A673 (cell line): ENCODE measurements around the gene MED23. TPM values are rescaled to one million over a fixed set of nuclear protein-coding genes. Genes with fewer than 3 reads are reported as not detected.

Experiments used
- BruUV-seq: library from RNA; stranded (reverse); fragments of 400-500 nt; replicated peaks from 2 replicates; lab custom pipeline; 2021; lab: Mats Ljungman, UMichigan
- CTCF ChIA-PET: fragments of 300-600 bp; sonication (Branson Sonifier 250); formaldehyde crosslinking; loops from one replicate; lab custom pipeline; 2022; ENCODE audit warnings: antibody characterized with exemption; lab: Charles Lee
- POLR2A ChIA-PET: fragments of 300-600 bp; sonication (Branson Sonifier 250); formaldehyde crosslinking; loops from one replicate; lab custom pipeline; 2022; ENCODE audit warnings: antibody characterized with exemption; ENCODE audit not compliant: low non-redundant PET; lab: Charles Lee
- DNase-seq: peaks from one replicate; pipeline ENCODE4 v3.0.0-alpha.2; 2015; ENCODE audit warnings: low spot score
- H3K27ac ChIP-seq: fragments of 200-600 bp; sonication (generic); 2 replicates; pipeline ENCODE4 v1.5.1; 2016; ENCODE audit warnings: mixed run types, low read depth, mild to moderate bottlenecking, mixed read lengths, antibody characterized with exemption, low read length; ENCODE audit not compliant: poor library complexity, severe bottlenecking
- H3K27me3 ChIP-seq: fragments of 200-600 bp; sonication (generic); replicated peaks from 2 replicates; pipeline ENCODE4 v1.6.1; 2017; ENCODE audit warnings: mixed run types, low read depth, mild to moderate bottlenecking, mixed read lengths, antibody characterized with exemption, low read length; ENCODE audit not compliant: insufficient read depth, poor library complexity
- H3K36me3 ChIP-seq: fragments of 200-600 bp; sonication (generic); 2 replicates; pipeline ENCODE4 v1.6.1; 2016; ENCODE audit warnings: mixed run types, mild to moderate bottlenecking, mixed read lengths, antibody characterized with exemption, low read length; ENCODE audit not compliant: insufficient read depth, poor library complexity, severe bottlenecking
- H3K4me1 ChIP-seq: fragments of 200-600 bp; sonication (generic); 2 replicates; pipeline ENCODE4 v1.6.1; 2017; ENCODE audit warnings: mixed run types, mild to moderate bottlenecking, mixed read lengths, antibody characterized with exemption, low read length; ENCODE audit not compliant: insufficient read depth, poor library complexity, severe bottlenecking
- H3K4me3 ChIP-seq: fragments of 200-600 bp; sonication (generic); 2 replicates; pipeline ENCODE4 v1.5.1; 2016; ENCODE audit warnings: low read depth, mixed run types, mild to moderate bottlenecking, mixed read lengths, low read length; ENCODE audit not compliant: poor library complexity, severe bottlenecking
- H3K9me3 ChIP-seq: fragments of 200-600 bp; sonication (generic); 2 replicates; pipeline ENCODE4 v1.6.1; 2016; ENCODE audit warnings: mixed run types, low read depth, mild to moderate bottlenecking, mixed read lengths, antibody characterized with exemption, low read length; ENCODE audit not compliant: poor library complexity, severe bottlenecking
- EZH2 ChIP-seq: fragments of 200-600 bp; sonication (generic); IDR thresholded peaks from 2 replicates; pipeline ENCODE4 v1.6.1; 2017; ENCODE audit warnings: borderline replicate concordance, low read depth, mild to moderate bottlenecking, mixed read lengths, antibody characterized with exemption, low read length; ENCODE audit not compliant: poor library complexity, severe bottlenecking
- intact Hi-C: fragments of 100-400 bp; cut with micrococcal nuclease; formaldehyde crosslinking; loops from one replicate; pipeline ENCODE4 v1.10.0; 2022; ENCODE audit not compliant: unreplicated experiment
- total RNA-seq: library from RNA; stranded (reverse); gene quantifications from 2 replicates; pipeline ENCODE4 v1.2.3, GENCODE V29; 2021
- TF ChIP-seq, protein P1 (sequence below): fragments of 300-800, 200-600 bp; sonication (generic); conservative IDR thresholded peaks from 2 replicates; pipeline ENCODE4 v1.5.1; 2017; ENCODE audit warnings: low read depth, mild to moderate bottlenecking, antibody characterized with exemption, low read length, moderate library complexity, mixed read lengths

The MED23 gene
- total RNA-seq, 1 experiment from 2014 or later: 32.3 TPM

DNA sequence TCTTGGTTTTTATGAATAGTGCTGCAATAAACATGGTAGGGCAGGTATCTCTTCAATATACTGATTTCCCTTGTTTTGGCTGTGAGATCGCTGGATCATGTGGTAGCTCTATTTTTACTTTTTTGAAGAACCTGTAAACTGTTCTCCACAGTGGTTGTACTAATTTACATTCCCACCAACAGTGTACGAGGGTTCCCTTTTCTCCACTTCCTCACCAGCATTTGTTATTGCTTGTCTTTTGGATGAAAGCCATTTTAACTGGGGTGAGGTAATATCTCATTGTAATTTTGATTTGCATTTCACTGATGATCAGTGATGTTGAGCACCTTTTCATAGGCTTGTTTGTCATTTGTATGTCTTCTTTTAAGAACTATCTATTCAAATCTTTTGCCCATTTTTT, 63.0 kb downstream of the MED23 start:
- no peaks in the 10 kb centered on the region for H3K36me3 ChIP-seq
- ChIA-PET CTCF (no interaction called here), POLR2A (no interaction called here)
- H3K4me3 ChIP-seq: no peak overlapping the region
- H3K9me3 ChIP-seq: no peaks in the 10 kb centered on the region
- no peak for DNase-seq
- H3K27me3 ChIP-seq: no peaks in the 10 kb centered on the region
- no peak overlapping the region for H3K27ac ChIP-seq
- peaks cover 9% of the 10 kb centered on the region for H3K4me1 ChIP-seq
- intact Hi-C loops: no loop called here
- TF ChIP-seq, protein P1, sequence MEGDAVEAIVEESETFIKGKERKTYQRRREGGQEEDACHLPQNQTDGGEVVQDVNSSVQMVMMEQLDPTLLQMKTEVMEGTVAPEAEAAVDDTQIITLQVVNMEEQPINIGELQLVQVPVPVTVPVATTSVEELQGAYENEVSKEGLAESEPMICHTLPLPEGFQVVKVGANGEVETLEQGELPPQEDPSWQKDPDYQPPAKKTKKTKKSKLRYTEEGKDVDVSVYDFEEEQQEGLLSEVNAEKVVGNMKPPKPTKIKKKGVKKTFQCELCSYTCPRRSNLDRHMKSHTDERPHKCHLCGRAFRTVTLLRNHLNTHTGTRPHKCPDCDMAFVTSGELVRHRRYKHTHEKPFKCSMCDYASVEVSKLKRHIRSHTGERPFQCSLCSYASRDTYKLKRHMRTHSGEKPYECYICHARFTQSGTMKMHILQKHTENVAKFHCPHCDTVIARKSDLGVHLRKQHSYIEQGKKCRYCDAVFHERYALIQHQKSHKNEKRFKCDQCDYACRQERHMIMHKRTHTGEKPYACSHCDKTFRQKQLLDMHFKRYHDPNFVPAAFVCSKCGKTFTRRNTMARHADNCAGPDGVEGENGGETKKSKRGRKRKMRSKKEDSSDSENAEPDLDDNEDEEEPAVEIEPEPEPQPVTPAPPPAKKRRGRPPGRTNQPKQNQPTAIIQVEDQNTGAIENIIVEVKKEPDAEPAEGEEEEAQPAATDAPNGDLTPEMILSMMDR: no peak
- BruUV-seq: no TSS peak

GRCh38 chr6:131561925-131562707, 65.9 kb downstream of the MED23 start:
- H3K4me3 ChIP-seq: no peak overlapping the region
- no peaks in the 10 kb centered on the region for H3K9me3 ChIP-seq
- POLR2A ChIA-PET: no interaction called here
- H3K4me1 ChIP-seq: no peaks in the 10 kb centered on the region
- TF ChIP-seq, protein P1: no peak
- TF ChIP-seq EZH2: no peak
- CTCF ChIA-PET: no interaction called here
- no TSS peak for BruUV-seq
- intact Hi-C loops: no loop called here
- no peaks in the 10 kb centered on the region for H3K27me3 ChIP-seq
- H3K36me3 ChIP-seq: no peaks in the 10 kb centered on the region
- no peak for DNase-seq
- H3K27ac ChIP-seq: no peak overlapping the region

DNA sequence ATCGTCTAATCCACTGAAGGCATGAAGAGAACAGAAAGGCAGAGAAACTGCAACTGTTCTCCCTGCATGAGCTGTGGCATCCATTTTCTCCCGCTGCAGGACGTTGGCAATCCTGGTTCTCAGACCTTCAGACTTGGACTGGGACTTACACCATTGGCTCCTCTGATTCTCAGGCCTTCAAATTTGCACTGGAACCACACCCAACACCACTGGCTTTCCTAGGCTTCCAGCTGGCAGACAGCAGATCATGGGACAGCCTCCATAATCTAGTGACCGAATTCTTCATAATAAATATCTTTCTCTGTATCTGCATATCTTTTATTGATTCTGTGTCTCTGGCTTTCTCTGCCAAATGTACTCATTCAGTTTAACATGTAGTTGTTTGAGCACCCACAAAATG, 69.1 kb downstream of the MED23 start:
- Histone ChIP-seq H3K4me3 (no peak overlapping the region), H3K27me3 (no peaks in the 10 kb centered on the region), H3K4me1 (no peaks in the 10 kb centered on the region), H3K36me3 (no peaks in the 10 kb centered on the region), H3K27ac (no peak overlapping the region), H3K9me3 (no peaks in the 10 kb centered on the region)
- CTCF ChIA-PET: no interaction called here
- TF ChIP-seq, protein P1: no peak
- no peak for TF ChIP-seq EZH2
- POLR2A ChIA-PET: no interaction called here
- intact Hi-C loops: no loop called here
- no TSS peak for BruUV-seq
- DNase-seq: no peak
